Measurements from ENCODE around the gene FLT4. TPM values are rescaled to one million over a fixed set of nuclear protein-coding genes. Genes with fewer than 3 reads are reported as not detected.
A peak's percentile ranks its signal among the peaks of the same experiment; 100 is the strongest.

Gene FLT4
- polyA plus RNA-seq, 1 donor from 2014 or later: 0.04 TPM

- no peak overlapping the region for H3K4me3 ChIP-seq (ENCODE audit: low read length)
- no peaks in the 10 kb centered on the region for H3F3A ChIP-seq (ENCODE audit: insufficient read depth, low read length, poor library complexity, severe bottlenecking)
- H3K9me2 ChIP-seq (ENCODE audit: insufficient read depth, low read length): no peaks in the 10 kb centered on the region
- H3K4me2 ChIP-seq (ENCODE audit: low read length): no peak overlapping the region
- no peak overlapping the region for H3K27ac ChIP-seq (ENCODE audit: low read length)
- H3K79me2 ChIP-seq (replicated peaks; ENCODE audit: insufficient read depth, low read length): no peaks in the 10 kb centered on the region
- H3K27me3 ChIP-seq (ENCODE audit: insufficient read depth, low read depth, low read length): no peaks in the 10 kb centered on the region
- H2AFZ ChIP-seq (ENCODE audit: low read depth, low read length): no peak overlapping the region
- no peaks in the 10 kb centered on the region for H4K20me1 ChIP-seq (ENCODE audit: insufficient read depth)
- H3K36me3 ChIP-seq (ENCODE audit: insufficient read depth, low read length): no peaks in the 10 kb centered on the region
- TF ChIP-seq MXI1 (conservative IDR thresholded peaks at IDR 0.05; ENCODE audit: poor library complexity, severe bottlenecking) (no peak), SMC3 (conservative IDR thresholded peaks at IDR 0.05; ENCODE audit: poor library complexity) (no peak), CTCF (IDR thresholded peaks at IDR 0.05; ENCODE audit: poor library complexity, severe bottlenecking) (no peak), REST (IDR thresholded peaks at IDR 0.05; ENCODE audit: borderline replicate concordance) (no peak), EZH2 (IDR thresholded peaks at IDR 0.05; ENCODE audit: borderline replicate concordance, insufficient read depth, low read length, poor library complexity, severe bottlenecking) (no peak), EP300 (conservative IDR thresholded peaks at IDR 0.05; ENCODE audit: poor library complexity, severe bottlenecking) (no peak), POLR2AphosphoS5 (IDR thresholded peaks at IDR 0.05) (no peak), RAD21 (conservative IDR thresholded peaks at IDR 0.05) (no peak), TAF1 (IDR thresholded peaks at IDR 0.05; ENCODE audit: low read depth) (no peak)
- H3K9me3 ChIP-seq (ENCODE audit: low read length): no peaks in the 10 kb centered on the region
- H3K9ac ChIP-seq (ENCODE audit: low read length): no peak overlapping the region
These were observed 43.1 kb downstream of the FLT4 start for GRCh38 chr5:180606215-180606785.

- H3K9me3 ChIP-seq (ENCODE audit: low read length): no peaks in the 10 kb centered on the region
- H2AFZ ChIP-seq (ENCODE audit: low read depth, low read length): no peak overlapping the region
- no peaks in the 10 kb centered on the region for H3K36me3 ChIP-seq (ENCODE audit: insufficient read depth, low read length)
- H3K27ac ChIP-seq (ENCODE audit: low read length): no peak overlapping the region
- no peaks in the 10 kb centered on the region for H4K20me1 ChIP-seq (ENCODE audit: insufficient read depth)
- H3F3A ChIP-seq (ENCODE audit: insufficient read depth, low read length, poor library complexity, severe bottlenecking): no peaks in the 10 kb centered on the region
- no peak overlapping the region for H3K4me3 ChIP-seq (ENCODE audit: low read length)
- no peak overlapping the region for H3K4me2 ChIP-seq (ENCODE audit: low read length)
- no peaks in the 10 kb centered on the region for H3K27me3 ChIP-seq (ENCODE audit: insufficient read depth, low read depth, low read length)
- H3K9ac ChIP-seq (ENCODE audit: low read length): no peak overlapping the region
- TF ChIP-seq SMC3 (conservative IDR thresholded peaks at IDR 0.05; ENCODE audit: poor library complexity) (no peak), MXI1 (conservative IDR thresholded peaks at IDR 0.05; ENCODE audit: poor library complexity, severe bottlenecking) (no peak), CTCF (IDR thresholded peaks at IDR 0.05; ENCODE audit: poor library complexity, severe bottlenecking) (peak; percentile 39)
- H3K9me2 ChIP-seq (ENCODE audit: insufficient read depth, low read length): no peaks in the 10 kb centered on the region
- no peaks in the 10 kb centered on the region for H3K79me2 ChIP-seq (replicated peaks; ENCODE audit: insufficient read depth, low read length)
These were observed 43.7 kb downstream of the FLT4 start for GRCh38 chr5:180605554-180606214.
